HepG2 (cell line): ENCODE measurements around the gene HSF4. TPM values are rescaled to one million over a fixed set of nuclear protein-coding genes. Genes with fewer than 3 reads are reported as not detected.

Experiments used
- AKNA ChIP-seq: sonication (generic); formaldehyde crosslinking; IDR thresholded peaks from 2 replicates; pipeline ENCODE4 v1.4.0; 2020; ENCODE audit warnings: missing genetic modification reagents, borderline replicate concordance
- CAMTA2 ChIP-seq: sonication (generic); formaldehyde crosslinking; IDR thresholded peaks from 2 replicates; pipeline ENCODE4 v1.4.0; 2020; ENCODE audit warnings: mild to moderate bottlenecking, missing genetic modification reagents, borderline replicate concordance
- FOXJ3 ChIP-seq: sonication (generic); formaldehyde crosslinking; IDR thresholded peaks from 2 replicates; pipeline ENCODE4 v1.4.0; 2020; ENCODE audit warnings: missing genetic modification reagents, mild to moderate bottlenecking, borderline replicate concordance
- NCOA5 ChIP-seq: sonication (generic); formaldehyde crosslinking; IDR thresholded peaks from 2 replicates; pipeline ENCODE4 v1.4.0; 2020; ENCODE audit warnings: missing genetic modification reagents
- NONO ChIP-seq, 2 experiments: fragments of 450-650 bp in 1 of 2; sonication (generic) in 1 of 2; formaldehyde crosslinking in 1 of 2; IDR thresholded peaks in 1 of 2; conservative IDR thresholded peaks in 1 of 2; 2 replicates each; pipeline versions ENCODE4 v1.6.1 to v1.8.0; 2017 to 2022; ENCODE audit warnings: mild to moderate bottlenecking in 1 of 2, missing genetic modification reagents in 1 of 2, moderate library complexity in 1 of 2
- TSC22D2 ChIP-seq: sonication (generic); formaldehyde crosslinking; IDR thresholded peaks from 2 replicates; pipeline ENCODE4 v1.5.1; 2020; ENCODE audit warnings: missing genetic modification reagents, mild to moderate bottlenecking, borderline replicate concordance
- ZNF331 ChIP-seq: sonication (generic); formaldehyde crosslinking; IDR thresholded peaks from 2 replicates; pipeline ENCODE4 v1.4.0; 2020; ENCODE audit warnings: missing genetic modification reagents
- ZNF362 ChIP-seq: sonication (generic); formaldehyde crosslinking; IDR thresholded peaks from 2 replicates; pipeline ENCODE4 v1.4.0; 2020; ENCODE audit warnings: missing genetic modification reagents, mild to moderate bottlenecking, borderline replicate concordance
- ZNF503 ChIP-seq: sonication (generic); formaldehyde crosslinking; IDR thresholded peaks from 2 replicates; pipeline ENCODE4 v1.4.0; 2020; ENCODE audit warnings: missing genetic modification reagents
- polyA plus RNA-seq, 8 experiments: library from polyadenylated mRNA; depleted of rRNA in 3 of 8; stranded (reverse) in 7 of 8; unstranded in 1 of 8; fragments of >200 nt; fragmentation: Illumina TruSeq in 4 of 8; extraction: Trizol in 4 of 8; gene quantifications; 2 replicates each; pipeline versions ENCODE4 v1.2.1 to v1.2.3, GENCODE V29; 2011 to 2016; ENCODE audit warnings: low read depth in 4 of 8, missing spikeins in 1 of 8, mixed read lengths in 1 of 8; ENCODE audit not compliant: insufficient read depth in 1 of 8
- total RNA-seq, 5 experiments: library from RNA; depleted of rRNA; stranded (reverse); fragments of >200 nt; fragmentation: Illumina TruSeq; extraction: Trizol; gene quantifications; 2 replicates each; pipeline ENCODE4 v1.2.3, GENCODE V29; 2016; ENCODE audit warnings: low read depth in 1 of 5
- TF ChIP-seq, protein P1 (sequence below), 2 experiments: IDR thresholded peaks; 2 replicates each; pipeline ENCODE4 v1.6.1; 2011 to 2012; ENCODE audit warnings: low read length in 2 of 2, borderline replicate concordance in 1 of 2, low read depth in 1 of 2, mild to moderate bottlenecking in 1 of 2, moderate library complexity in 1 of 2
- TF ChIP-seq, protein P2 (sequence below): sonication (generic); formaldehyde crosslinking; IDR thresholded peaks from 2 replicates; pipeline ENCODE4 v1.5.1; 2020; ENCODE audit warnings: mild to moderate bottlenecking, missing genetic modification reagents, moderate library complexity

Gene HSF4
- total and polyA plus RNA-seq, 2 of the 13 experiments (the other 11 are each of a cell fraction or from before 2014, with no cell fraction given), result 3.5 to 16.9 TPM

- TF ChIP-seq AKNA (no peak; the same call in 1 of the 2 replicates), TSC22D2 (CRISPR knock-in tag) (peak; percentile 70), NCOA5 (CRISPR knock-in tag) (no peak), CAMTA2 (CRISPR knock-in tag) (no peak), ZNF362 (CRISPR knock-in tag) (no peak), FOXJ3 (0 out of 2 replicates have a peak, but pooled peaks have one; percentile 26), ZNF503 (CRISPR knock-in tag) (peak; percentile 80; the same call in 1 of the 2 replicates), NONO (IDR thresholded peaks at IDR 0.05) (no peak), NONO (CRISPR knock-in tag; conservative IDR thresholded peaks at IDR 0.05) (peak; percentile 90), ZNF331 (CRISPR knock-in tag) (peak; percentile 76)
- TF ChIP-seq, protein P1, sequence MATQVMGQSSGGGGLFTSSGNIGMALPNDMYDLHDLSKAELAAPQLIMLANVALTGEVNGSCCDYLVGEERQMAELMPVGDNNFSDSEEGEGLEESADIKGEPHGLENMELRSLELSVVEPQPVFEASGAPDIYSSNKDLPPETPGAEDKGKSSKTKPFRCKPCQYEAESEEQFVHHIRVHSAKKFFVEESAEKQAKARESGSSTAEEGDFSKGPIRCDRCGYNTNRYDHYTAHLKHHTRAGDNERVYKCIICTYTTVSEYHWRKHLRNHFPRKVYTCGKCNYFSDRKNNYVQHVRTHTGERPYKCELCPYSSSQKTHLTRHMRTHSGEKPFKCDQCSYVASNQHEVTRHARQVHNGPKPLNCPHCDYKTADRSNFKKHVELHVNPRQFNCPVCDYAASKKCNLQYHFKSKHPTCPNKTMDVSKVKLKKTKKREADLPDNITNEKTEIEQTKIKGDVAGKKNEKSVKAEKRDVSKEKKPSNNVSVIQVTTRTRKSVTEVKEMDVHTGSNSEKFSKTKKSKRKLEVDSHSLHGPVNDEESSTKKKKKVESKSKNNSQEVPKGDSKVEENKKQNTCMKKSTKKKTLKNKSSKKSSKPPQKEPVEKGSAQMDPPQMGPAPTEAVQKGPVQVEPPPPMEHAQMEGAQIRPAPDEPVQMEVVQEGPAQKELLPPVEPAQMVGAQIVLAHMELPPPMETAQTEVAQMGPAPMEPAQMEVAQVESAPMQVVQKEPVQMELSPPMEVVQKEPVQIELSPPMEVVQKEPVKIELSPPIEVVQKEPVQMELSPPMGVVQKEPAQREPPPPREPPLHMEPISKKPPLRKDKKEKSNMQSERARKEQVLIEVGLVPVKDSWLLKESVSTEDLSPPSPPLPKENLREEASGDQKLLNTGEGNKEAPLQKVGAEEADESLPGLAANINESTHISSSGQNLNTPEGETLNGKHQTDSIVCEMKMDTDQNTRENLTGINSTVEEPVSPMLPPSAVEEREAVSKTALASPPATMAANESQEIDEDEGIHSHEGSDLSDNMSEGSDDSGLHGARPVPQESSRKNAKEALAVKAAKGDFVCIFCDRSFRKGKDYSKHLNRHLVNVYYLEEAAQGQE (IDR thresholded peaks at IDR 0.05; ENCODE audit: borderline replicate concordance in 1 of 2, low read depth in 1 of 2, low read length in 2 of 2), result no peak
- TF ChIP-seq, protein P2, sequence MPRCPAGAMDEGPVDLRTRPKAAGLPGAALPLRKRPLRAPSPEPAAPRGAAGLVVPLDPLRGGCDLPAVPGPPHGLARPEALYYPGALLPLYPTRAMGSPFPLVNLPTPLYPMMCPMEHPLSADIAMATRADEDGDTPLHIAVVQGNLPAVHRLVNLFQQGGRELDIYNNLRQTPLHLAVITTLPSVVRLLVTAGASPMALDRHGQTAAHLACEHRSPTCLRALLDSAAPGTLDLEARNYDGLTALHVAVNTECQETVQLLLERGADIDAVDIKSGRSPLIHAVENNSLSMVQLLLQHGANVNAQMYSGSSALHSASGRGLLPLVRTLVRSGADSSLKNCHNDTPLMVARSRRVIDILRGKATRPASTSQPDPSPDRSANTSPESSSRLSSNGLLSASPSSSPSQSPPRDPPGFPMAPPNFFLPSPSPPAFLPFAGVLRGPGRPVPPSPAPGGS, result no peak; the same call in 1 of the 2 replicates
Observed at GRCh38 chr16:67191995-67192681, 27.6 kb downstream of the HSF4 start, which contains the start of gene E2F4 (continued).
